ENCODE data around the gene SORL1.

Gene SORL1

DNA sequence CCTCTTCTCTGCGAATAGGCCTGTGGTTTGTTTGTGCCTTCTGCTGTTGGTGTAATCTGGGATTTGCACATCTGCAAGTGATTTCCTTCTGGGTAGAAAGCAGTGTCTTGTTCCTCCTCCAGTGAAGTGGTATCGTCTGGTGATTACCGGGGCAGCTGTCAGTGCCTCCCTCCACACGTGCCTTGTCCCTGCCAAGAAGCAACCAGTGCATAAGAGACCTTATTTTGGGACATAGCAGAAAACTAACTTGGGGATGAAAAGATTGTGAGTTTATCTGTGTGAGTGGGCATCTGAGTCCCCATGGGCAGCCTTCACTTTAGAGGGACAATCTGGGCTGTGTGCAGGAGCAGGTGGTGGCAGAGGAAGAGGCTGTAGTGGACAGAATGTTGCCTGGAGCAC is 72.1 kb downstream of the SORL1 start:
- in situ Hi-C loops (cut with MboI; ENCODE audit: low sequenced_read_pairs) = no loop called here

DNA sequence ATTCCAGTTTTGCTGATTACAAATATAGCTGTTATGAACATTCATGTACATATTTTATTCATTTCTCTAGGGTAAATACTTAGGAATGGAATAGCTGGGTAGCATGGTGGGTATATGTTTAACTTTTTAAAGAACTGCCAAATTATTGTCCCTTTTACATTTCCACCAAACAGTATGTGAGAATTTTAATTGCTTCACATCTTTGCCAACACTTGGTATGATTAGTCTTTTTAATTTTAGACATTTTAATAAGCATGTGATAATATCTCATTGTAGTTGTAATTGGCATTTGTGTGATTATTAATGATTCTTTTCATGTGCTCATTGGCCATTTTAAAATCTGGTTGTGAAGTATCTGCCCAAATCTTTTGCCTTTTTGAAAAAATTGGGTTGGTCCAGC is 73.3 kb downstream of the SORL1 start:
- in situ Hi-C loops (cut with MboI; ENCODE audit: low sequenced_read_pairs) = no loop called here

DNA sequence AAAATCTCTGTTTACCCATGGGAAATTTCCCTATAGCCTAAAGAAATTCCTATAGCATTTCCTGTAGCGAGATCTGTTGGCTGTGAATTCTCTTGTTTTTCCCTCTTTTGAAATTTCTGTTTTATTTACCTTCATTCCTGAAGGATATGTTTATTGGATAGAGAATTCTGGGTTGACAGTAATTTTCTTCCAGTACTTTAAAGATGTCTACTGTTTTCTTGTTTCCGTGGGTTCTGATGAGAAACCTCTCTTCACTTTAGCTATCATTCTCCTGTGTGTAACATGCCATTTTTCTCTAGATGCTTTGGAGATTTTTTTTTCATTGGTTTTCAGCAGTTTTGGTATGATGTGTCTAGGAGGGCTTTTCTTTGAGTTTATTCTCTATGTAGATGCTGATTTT is 78.1 kb downstream of the SORL1 start:
- in situ Hi-C loops (cut with MboI; ENCODE audit: low sequenced_read_pairs) = no loop called here

DNA sequence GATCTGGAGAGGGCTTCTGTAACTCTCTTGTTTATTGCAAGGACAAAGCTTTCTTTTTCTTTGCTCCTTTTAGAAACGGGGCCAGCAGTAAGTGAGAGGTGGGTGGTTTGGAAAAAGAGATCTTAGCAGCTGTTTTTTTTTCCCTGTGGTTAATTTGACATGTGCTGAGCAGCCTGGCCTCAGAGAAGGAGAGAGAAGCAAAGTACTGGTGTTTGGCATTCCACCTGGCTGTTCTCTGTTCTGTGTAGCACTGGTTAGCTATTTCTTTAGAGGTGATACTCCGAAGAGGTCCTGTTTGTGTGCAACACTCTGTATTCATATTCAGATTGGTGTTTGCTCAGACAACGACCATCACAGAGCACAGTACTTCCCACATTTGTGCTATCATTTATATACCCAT is 81.5 kb downstream of the SORL1 start:
- in situ Hi-C loops (cut with MboI; ENCODE audit: low sequenced_read_pairs) = no loop called here

DNA sequence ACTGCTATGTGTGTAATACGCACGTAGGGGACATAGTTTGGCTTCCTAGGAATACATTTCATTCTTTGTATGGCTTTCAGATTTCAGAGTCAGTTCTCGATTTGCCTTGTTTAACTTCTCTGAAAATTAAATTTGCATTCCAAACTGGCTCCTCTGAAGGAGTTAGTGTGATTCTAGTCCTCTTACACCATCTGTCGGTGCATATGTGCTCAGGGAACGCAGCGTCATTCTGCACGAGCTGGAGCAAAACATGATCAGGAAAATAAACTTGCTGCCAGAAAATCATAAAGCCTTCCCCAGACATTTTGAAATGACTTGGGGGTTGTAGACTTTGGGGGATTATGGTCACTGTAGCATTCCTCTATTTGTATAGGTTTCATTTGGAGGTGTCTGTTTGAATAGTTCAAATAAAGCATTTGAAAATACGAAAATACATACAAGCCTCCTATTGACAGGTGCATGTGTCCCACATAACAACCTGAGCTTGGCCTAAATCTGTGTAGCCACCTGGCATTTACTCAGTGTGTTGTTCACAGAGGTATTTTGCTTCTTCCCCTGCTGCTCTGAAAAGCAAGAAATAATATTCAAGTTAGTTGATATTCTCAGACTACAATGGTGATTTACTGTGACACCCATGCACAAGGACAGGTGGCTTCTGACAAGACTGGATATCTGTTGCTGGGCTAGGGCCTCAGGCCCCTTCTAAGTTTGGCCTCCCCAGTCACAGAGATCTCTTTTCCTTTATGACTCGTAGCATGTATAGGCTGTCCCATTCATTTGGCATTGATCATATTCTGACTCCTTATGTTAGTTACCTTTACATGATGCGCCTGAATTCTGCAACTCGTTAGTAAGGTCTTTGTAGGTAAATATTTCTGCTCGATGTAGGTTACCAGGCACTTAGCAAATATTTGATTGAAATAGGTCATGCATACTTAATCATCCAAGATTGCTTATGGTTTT is 82.3 kb downstream of the SORL1 start:
- in situ Hi-C loops (cut with MboI; ENCODE audit: low sequenced_read_pairs) = no loop called here

DNA sequence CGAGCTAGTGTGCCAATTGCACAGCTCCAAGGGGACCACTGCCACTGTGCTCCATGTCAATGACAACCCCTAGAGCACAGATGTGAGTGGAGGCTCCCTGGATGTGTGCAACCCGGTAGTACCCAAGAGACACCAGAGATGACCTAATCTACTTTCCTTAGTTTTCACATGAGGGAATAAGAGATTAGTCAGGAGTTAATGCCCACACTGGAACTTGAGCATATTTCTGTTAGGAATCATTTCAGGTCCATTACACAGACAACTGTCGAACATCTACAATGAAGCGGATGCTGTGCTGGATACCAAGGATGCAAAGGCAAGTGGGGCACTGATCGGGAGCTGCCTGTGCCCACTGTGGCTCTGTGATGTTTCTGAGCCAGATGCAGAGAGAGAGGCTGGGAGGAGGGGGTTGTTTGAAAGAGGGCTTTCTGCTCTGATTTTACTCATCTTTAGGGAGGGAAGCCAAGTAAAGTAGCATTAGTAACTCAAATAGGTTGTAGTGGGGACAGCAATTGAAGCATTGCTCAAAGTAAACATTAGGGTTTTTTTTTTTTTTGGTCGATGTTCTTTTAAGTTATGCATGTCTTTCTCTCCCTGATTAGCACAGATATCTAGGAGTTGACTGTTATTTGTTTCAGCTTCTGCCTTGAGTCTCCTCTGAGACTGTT is 83.1 kb downstream of the SORL1 start:
- in situ Hi-C loops (cut with MboI; ENCODE audit: low sequenced_read_pairs) = no loop called here

DNA sequence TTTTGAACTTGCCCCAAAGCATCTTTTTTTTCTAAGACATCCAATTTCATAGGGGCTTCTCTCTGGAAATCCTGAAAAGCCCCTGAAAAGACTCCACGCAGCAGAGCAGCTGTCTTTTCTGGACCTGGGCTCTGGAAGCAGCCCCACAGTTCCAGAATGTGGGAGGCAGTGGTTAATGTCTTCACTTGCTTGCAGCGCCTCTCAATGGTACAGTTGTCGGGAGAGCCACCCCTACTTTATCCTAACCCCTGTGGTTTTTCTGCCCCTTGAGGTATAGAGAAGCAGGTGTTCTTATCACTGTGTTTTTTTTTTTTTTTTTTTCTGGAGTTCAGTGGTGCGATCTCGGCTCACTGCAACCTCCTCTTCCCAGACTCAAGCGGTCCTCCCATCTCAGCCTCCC is 84.0 kb downstream of the SORL1 start:
- in situ Hi-C loops (cut with MboI; ENCODE audit: low sequenced_read_pairs) = no loop called here

DNA sequence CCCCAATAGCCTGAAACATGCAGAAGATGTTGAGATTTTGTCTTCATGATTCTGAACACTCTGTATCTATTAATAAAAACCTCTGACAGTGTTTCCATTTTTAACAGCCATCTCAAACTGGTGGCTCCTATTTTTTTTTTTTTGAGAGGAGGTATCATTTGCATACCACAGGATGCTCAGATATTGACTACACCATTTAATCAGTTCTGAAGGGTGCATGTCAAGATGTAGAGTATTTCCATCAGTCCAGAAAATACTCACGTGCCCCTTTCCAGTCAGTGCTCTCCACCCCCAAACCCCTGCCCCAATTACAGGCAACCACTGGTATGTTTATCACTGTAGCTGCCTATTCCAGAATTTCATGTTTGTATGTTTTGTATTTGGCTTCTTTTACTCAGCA is 85.9 kb downstream of the SORL1 start:
- in situ Hi-C loops (cut with MboI; ENCODE audit: low sequenced_read_pairs) = no loop called here

DNA sequence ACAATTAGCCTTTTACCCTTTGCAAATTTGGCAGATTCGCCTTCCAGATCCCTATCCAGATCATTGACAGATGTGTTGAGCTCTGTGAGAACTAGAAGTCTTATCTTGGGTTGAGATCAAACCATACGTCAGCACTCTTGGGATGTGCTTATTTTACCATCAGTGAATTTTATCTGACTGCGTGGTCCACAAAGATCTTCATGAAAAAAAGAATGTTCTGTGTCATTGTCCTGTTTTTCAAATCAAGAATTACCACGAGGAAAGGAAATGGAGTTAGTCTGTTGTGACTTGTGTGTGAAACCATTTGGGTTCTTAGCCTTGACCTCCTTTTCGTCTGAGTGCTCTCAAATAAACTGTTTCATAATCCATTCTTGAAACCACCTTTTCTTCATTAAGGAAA is 86.9 kb downstream of the SORL1 start:
- in situ Hi-C loops (cut with MboI; ENCODE audit: low sequenced_read_pairs) = no loop called here

DNA sequence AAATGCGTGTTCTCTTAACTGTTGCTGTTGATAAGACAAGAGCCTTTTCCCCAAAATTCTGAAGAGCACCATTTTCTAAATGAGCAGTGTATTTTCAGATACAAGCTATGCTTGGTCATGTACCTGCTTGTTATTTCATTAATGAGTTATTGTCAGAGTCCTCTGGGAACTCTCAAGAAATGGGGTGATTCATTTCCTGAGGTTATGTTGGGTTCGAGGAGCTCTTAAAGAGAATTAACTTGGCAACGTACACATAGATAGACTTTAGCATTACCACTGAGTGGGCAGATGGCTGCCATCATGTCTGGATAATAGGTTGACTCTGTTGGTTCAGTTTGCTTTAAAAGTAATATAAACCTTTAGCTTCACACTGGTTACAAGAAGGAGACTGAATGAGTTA is 88.5 kb downstream of the SORL1 start:
- in situ Hi-C loops (cut with MboI; ENCODE audit: low sequenced_read_pairs) = no loop called here

DNA sequence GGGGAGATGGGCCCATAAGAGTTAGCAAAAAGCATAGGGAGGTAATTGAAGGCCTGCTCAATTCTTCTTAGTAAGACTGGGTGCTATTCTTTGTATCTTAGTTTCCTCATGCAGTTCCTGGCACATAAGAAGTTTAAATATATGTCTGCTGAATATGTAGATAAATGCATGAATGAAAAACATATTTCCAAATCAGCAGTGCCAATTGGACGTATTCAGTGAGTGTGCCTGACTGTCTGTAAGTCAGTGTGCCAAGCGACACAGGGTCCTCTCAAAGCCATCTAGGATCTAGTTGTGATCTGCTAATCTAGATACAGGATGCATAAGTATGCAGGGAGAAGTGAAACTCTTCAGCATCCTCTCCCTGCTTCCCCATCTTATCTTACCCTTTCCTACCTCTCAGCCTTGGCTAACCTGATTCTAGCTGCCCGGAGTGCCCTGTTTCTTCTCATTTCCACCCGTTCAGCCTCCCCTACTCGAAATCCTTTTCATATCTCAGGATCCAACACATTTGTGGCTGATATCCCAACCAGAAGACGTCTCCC is 91.8 kb downstream of the SORL1 start:
- in situ Hi-C loops (cut with MboI; ENCODE audit: low sequenced_read_pairs) = no loop called here

DNA sequence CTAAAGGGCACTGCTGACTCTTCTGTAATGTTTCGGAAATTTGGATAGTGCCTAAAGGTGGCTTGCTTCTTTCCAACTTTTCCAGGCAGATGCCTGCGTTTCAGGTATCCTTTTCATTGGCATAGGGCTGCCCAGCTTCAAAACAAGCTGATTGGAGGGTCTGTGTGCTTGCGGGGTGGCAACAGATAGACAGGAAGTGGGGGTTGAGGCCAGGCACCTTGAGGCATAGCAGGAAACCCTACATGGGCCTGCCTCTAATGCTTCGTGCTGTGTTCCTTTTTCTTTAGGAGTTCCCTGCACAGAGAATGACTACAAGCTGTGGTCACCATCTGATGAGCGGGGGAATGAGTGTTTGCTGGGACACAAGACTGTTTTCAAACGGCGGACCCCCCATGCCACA is 92.8 kb downstream of the SORL1 start:
- in situ Hi-C loops (cut with MboI; ENCODE audit: low sequenced_read_pairs) = no loop called here

DNA sequence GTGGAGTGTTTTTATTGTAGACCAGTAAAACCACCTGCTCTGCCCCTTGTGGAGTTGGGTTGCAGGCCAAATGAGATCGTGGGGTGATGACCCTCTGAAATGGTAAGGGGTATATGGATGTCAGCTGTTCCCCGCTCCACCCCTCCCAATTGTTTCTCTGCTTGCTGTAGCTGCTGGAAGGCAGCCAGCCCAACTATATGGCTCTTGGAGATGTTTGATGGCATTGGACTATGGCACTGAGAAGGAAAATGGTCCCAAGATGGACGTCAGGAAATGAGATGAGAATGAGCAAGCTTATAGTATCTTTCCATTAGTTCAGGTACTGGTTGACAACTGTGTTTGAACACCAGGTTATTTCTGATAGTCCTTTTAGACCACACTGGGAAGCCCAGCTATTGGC is 95.5 kb downstream of the SORL1 start:
- in situ Hi-C loops (cut with MboI; ENCODE audit: low sequenced_read_pairs) = no loop called here

DNA sequence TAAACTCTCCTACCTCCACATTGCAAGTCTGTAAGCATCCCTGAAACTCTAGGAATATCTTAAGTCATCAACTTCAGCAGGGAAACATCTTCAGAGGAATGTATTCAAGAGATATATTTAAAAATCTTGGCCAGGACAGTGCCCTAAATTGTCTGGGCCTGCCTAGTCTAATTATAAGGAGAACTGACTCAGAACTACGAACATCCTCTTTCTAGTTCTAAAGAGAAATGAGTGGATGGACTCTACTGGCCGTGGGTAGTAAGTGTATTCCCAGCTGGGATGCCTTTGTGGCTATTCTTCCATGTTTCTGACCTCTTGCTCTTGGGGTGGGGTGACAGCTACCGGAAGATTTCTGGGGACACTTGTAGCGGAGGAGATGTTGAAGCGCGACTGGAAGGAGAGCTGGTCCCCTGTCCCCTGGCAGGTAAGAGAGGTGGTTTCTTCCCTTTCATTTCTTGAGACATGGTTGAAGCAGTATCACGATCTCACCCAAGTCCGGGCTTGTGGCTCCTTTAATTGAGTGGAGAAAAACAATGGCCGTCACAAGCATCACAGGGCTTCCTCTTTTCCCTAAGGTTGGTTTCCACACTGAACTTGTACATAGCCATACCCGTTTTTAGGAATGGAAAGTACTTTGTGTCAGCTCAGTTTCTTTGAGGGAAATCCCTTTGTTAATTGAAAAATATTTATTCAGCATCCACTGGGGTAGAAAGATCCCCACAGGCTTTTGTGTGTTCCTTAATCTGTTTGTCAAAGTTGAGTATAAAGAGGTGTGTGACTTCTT is 98.3 kb downstream of the SORL1 start:
- in situ Hi-C loops (cut with MboI; ENCODE audit: low sequenced_read_pairs) = no loop called here

DNA sequence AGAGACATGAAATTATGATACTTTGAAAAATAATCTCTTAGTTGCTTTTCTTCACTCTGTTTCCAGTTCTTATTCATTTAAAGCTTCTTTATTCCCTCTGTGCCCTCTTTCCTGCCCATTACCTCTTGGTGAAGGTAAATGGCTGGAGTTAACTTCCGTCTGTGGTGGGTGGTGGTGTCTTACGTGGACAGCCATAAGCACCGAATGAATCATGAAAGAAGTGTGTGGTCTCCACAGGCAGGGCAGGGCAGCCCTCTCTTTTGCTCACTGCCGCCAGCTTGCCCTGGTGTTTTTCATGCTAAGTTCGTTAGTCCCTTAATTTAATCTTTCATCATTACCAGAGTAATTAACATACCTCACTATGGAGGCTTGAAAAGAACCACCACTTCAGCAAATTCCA is 99.3 kb downstream of the SORL1 start:
- in situ Hi-C loops (cut with MboI; ENCODE audit: low sequenced_read_pairs) = no loop called here

DNA sequence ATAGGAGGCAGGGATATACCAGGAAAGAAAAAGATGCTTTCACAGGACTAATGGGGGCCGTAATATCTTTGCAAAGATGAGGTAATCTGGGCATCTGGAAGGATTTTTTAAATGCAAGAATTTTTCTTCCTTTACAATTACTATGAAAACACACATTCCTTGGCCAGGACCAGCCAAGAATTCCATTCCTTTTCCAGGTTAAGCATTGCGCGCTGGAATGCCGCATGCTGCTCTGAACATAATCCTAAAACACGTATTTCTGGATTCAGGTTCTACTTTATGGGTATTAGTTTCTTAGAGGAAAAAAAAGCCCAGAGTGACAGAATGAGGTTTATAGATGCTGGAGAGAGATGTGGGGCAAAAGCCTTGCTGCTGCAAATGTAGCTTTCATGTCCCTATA is 100.0 kb downstream of the SORL1 start:
- in situ Hi-C loops (cut with MboI; ENCODE audit: low sequenced_read_pairs) = no loop called here

DNA sequence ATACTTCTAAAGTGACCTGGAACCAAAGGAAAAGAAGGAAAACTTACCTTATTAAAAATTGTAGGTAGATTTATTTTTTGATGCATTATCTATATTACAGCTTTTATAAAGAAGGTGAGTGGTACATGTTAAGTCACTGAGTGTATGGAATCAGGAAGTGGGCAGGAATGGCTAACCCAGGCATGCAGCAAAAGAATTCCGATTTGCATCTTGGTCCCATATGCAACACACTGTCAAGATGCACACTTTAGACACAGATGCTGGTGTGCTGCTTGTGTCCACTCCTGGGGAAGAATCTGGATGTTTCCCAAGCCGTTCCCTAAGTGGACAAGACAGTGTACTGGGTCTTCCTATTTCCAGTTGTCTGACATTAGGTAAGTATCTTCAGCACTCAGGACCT is 100.5 kb downstream of the SORL1 start:
- in situ Hi-C loops (cut with MboI; ENCODE audit: low sequenced_read_pairs) = no loop called here

DNA sequence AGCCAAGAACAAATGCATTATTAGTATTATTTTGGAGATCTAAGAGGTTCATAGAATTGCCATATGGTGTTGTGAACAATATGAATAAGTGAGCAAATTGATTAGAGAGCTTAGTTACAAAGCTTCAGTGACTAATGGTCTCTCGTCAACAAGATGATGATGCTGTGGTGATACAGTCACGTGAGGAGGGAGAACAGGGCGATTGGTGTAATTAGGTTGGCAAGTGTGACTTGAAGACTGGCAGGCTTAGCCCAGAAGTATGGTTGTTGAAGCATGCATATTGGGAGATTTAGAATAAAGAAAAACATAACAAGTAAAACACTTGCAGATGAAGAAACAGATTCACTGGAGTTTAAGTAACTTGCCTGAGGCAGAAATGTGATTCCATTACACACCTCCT is 101.3 kb downstream of the SORL1 start:
- in situ Hi-C loops (cut with MboI; ENCODE audit: low sequenced_read_pairs) = no loop called here

DNA sequence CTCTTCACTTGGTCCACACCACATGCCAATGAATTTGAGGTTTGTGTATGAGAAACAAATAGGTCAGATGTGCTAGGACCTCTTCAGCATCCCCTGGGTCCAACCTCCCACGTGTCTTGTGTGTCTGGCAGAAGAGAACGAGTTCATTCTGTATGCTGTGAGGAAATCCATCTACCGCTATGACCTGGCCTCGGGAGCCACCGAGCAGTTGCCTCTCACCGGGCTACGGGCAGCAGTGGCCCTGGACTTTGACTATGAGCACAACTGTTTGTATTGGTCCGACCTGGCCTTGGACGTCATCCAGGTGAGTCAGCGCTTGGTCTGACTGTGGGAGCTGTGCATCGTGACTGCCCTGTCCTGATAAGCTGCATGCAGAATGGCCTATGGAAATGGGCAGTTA is 101.7 kb downstream of the SORL1 start:
- in situ Hi-C loops (cut with MboI; ENCODE audit: low sequenced_read_pairs) = no loop called here

DNA sequence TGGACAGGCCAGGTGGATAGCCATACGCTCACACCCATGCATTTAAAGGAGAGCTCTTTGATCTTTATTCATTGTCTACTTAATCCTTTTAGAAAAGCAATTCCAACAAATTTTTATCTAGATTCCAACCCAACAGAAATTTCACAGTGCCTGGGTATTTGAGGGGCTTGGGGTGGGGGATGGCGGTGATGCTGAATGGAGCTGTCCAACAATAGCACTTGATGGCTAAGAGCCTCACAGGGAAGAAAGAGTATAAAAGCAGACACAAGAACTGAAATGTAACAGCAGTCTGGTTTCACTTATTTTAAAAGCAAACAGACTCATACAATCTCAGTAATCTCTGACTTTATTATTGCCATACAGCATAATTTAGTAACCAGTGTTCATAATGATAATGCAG is 102.4 kb downstream of the SORL1 start:
- in situ Hi-C loops (cut with MboI; ENCODE audit: low sequenced_read_pairs) = no loop called here

DNA sequence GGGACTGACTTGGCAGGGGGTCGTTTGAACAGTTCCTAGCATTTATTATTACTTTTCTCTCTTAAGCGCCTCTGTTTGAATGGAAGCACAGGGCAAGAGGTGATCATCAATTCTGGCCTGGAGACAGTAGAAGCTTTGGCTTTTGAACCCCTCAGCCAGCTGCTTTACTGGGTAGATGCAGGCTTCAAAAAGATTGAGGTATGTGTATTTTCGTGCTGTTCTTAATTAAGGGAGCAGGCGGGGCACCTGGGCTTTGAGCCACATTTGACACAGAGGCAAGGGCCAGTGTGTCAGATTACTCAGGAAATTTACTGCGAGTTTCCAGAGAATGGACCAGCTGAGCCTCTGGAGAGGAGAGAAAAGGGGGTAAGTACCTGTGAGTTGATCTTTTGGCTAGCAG is 103.0 kb downstream of the SORL1 start:
- in situ Hi-C loops (cut with MboI; ENCODE audit: low sequenced_read_pairs) = no loop called here
